ENCODE results near the gene GRM1.

GRM1 gene

GRCh38 chr6:146277142-146277541 lies 248.3 kb downstream of the GRM1 start:
- H3K36me3 ChIP-seq (replicated peaks; ENCODE audit: low read depth, low read length): no peaks in the 10 kb centered on the region
- no peaks in the 10 kb centered on the region for H3K4me1 ChIP-seq (ENCODE audit: low read length)
- no peak overlapping the region for H3K4me3 ChIP-seq (ENCODE audit: low read length)
- H3K27ac ChIP-seq (ENCODE audit: low read length): no peak overlapping the region
- no peak overlapping the region for H3K9ac ChIP-seq (ENCODE audit: low read length)
- no peaks in the 10 kb centered on the region for H3K79me2 ChIP-seq (ENCODE audit: low read length)
- no peak for TF ChIP-seq EZH2phosphoT487 (IDR thresholded peaks at IDR 0.05; ENCODE audit: low read depth)
- TF ChIP-seq, protein P1, sequence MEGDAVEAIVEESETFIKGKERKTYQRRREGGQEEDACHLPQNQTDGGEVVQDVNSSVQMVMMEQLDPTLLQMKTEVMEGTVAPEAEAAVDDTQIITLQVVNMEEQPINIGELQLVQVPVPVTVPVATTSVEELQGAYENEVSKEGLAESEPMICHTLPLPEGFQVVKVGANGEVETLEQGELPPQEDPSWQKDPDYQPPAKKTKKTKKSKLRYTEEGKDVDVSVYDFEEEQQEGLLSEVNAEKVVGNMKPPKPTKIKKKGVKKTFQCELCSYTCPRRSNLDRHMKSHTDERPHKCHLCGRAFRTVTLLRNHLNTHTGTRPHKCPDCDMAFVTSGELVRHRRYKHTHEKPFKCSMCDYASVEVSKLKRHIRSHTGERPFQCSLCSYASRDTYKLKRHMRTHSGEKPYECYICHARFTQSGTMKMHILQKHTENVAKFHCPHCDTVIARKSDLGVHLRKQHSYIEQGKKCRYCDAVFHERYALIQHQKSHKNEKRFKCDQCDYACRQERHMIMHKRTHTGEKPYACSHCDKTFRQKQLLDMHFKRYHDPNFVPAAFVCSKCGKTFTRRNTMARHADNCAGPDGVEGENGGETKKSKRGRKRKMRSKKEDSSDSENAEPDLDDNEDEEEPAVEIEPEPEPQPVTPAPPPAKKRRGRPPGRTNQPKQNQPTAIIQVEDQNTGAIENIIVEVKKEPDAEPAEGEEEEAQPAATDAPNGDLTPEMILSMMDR (IDR thresholded peaks at IDR 0.05; ENCODE audit: low read depth, low read length): no peak
- H4K20me1 ChIP-seq (ENCODE audit: insufficient read depth, low read length): no peaks in the 10 kb centered on the region
- no peak overlapping the region for H3K4me2 ChIP-seq (ENCODE audit: low read length)
- no peaks in the 10 kb centered on the region for H3K9me3 ChIP-seq (ENCODE audit: insufficient read depth, low read length)
- no peaks in the 10 kb centered on the region for H3K27me3 ChIP-seq (ENCODE audit: low read depth, low read length)
- no peak overlapping the region for H2AFZ ChIP-seq (ENCODE audit: low read depth, low read length)

DNA sequence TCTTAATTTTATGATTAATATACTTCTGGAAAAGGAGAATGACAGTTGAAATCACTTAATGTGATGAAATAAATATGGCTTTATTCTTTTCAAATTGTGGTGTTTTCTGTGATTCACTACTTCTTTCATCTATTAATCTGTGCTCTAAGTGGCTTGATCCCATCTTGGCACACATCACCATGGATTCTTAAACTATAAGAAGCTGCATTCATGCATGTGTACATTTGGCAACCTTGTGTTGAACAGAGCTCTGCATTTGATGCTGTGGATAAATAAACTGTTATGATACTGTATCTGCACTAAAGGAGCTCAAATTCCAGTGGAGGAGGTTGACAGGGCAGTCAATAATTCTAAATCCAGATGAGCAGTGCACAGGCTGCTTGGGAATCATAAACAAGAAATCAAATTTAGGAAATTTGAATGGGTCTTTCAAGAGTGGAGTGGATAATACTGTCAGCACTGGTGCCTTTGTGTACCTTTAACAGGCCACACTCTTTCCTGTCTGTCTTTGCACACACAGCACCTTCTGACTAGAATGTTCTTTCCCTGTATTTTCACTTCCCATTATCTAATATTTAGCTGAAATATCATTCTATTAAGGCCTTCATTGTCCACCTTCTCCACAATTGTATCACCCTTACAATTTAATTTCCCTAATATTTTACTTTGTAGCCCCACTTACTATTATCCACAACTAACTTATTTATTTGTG lies 252.9 kb downstream of the GRM1 start:
- Histone ChIP-seq H3K4me2 (ENCODE audit: low read length) (no peak overlapping the region), H3K27me3 (ENCODE audit: low read depth, low read length) (no peaks in the 10 kb centered on the region), H3K4me1 (ENCODE audit: low read length) (no peaks in the 10 kb centered on the region), H3K4me3 (ENCODE audit: low read length) (no peak overlapping the region), H3K79me2 (ENCODE audit: low read length) (no peaks in the 10 kb centered on the region), H3K27ac (ENCODE audit: low read length) (no peak overlapping the region), H3K9me3 (ENCODE audit: insufficient read depth, low read length) (no peaks in the 10 kb centered on the region), H2AFZ (ENCODE audit: low read depth, low read length) (no peak overlapping the region), H4K20me1 (ENCODE audit: insufficient read depth, low read length) (no peaks in the 10 kb centered on the region), H3K9ac (ENCODE audit: low read length) (no peak overlapping the region), H3K36me3 (replicated peaks; ENCODE audit: low read depth, low read length) (no peaks in the 10 kb centered on the region)
- TF ChIP-seq, protein P1 (IDR thresholded peaks at IDR 0.05; ENCODE audit: low read depth, low read length): no peak
- TF ChIP-seq EZH2phosphoT487 (IDR thresholded peaks at IDR 0.05; ENCODE audit: low read depth): no peak

- H3K9me3 ChIP-seq (ENCODE audit: insufficient read depth, low read length): no peaks in the 10 kb centered on the region
- H3K4me3 ChIP-seq (ENCODE audit: low read length): no peak overlapping the region
- H3K27ac ChIP-seq (ENCODE audit: low read length): no peak overlapping the region
- no peaks in the 10 kb centered on the region for H3K27me3 ChIP-seq (ENCODE audit: low read depth, low read length)
- no peak overlapping the region for H3K4me2 ChIP-seq (ENCODE audit: low read length)
- no peaks in the 10 kb centered on the region for H3K4me1 ChIP-seq (ENCODE audit: low read length)
- H3K36me3 ChIP-seq (replicated peaks; ENCODE audit: low read depth, low read length): no peaks in the 10 kb centered on the region
- H2AFZ ChIP-seq (ENCODE audit: low read depth, low read length): no peak overlapping the region
- no peak overlapping the region for H3K9ac ChIP-seq (ENCODE audit: low read length)
- H3K79me2 ChIP-seq (ENCODE audit: low read length): no peaks in the 10 kb centered on the region
- TF ChIP-seq EZH2phosphoT487 (IDR thresholded peaks at IDR 0.05; ENCODE audit: low read depth): no peak
- no peaks in the 10 kb centered on the region for H4K20me1 ChIP-seq (ENCODE audit: insufficient read depth, low read length)
Measured at GRCh38 chr6:146282837-146283236, 254.0 kb downstream of the GRM1 start.

- no peaks in the 10 kb centered on the region for H3K9me3 ChIP-seq (ENCODE audit: insufficient read depth, low read length)
- no peaks in the 10 kb centered on the region for H4K20me1 ChIP-seq (ENCODE audit: insufficient read depth, low read length)
- TF ChIP-seq, protein P1 (IDR thresholded peaks at IDR 0.05; ENCODE audit: low read depth, low read length): no peak
- no peak for TF ChIP-seq EZH2phosphoT487 (IDR thresholded peaks at IDR 0.05; ENCODE audit: low read depth)
- H2AFZ ChIP-seq (ENCODE audit: low read depth, low read length): no peak overlapping the region
- H3K79me2 ChIP-seq (ENCODE audit: low read length): no peaks in the 10 kb centered on the region
- no peak overlapping the region for H3K4me2 ChIP-seq (ENCODE audit: low read length)
- H3K4me1 ChIP-seq (ENCODE audit: low read length): no peaks in the 10 kb centered on the region
- no peaks in the 10 kb centered on the region for H3K27me3 ChIP-seq (ENCODE audit: low read depth, low read length)
- H3K27ac ChIP-seq (ENCODE audit: low read length): no peak overlapping the region
- H3K4me3 ChIP-seq (ENCODE audit: low read length): no peak overlapping the region
- no peak overlapping the region for H3K9ac ChIP-seq (ENCODE audit: low read length)
- no peaks in the 10 kb centered on the region for H3K36me3 ChIP-seq (replicated peaks; ENCODE audit: low read depth, low read length)
Measured at GRCh38 chr6:146284311-146284710, 255.4 kb downstream of the GRM1 start.

Measured in OCI-LY3 (cell line).